ENCODE measurements around the gene PIM1. TPM values are rescaled to one million over a fixed set of nuclear protein-coding genes. Genes with fewer than 3 reads are reported as not detected.
"Not testable (repeated sequence)": the region's sequence is repeated elsewhere in the genome, so short reads cannot be mapped to it uniquely, and the experiment has no call there.

PIM1 gene
- total RNA-seq (25.7 TPM), polyA plus RNA-seq (55.8 TPM)

DNA sequence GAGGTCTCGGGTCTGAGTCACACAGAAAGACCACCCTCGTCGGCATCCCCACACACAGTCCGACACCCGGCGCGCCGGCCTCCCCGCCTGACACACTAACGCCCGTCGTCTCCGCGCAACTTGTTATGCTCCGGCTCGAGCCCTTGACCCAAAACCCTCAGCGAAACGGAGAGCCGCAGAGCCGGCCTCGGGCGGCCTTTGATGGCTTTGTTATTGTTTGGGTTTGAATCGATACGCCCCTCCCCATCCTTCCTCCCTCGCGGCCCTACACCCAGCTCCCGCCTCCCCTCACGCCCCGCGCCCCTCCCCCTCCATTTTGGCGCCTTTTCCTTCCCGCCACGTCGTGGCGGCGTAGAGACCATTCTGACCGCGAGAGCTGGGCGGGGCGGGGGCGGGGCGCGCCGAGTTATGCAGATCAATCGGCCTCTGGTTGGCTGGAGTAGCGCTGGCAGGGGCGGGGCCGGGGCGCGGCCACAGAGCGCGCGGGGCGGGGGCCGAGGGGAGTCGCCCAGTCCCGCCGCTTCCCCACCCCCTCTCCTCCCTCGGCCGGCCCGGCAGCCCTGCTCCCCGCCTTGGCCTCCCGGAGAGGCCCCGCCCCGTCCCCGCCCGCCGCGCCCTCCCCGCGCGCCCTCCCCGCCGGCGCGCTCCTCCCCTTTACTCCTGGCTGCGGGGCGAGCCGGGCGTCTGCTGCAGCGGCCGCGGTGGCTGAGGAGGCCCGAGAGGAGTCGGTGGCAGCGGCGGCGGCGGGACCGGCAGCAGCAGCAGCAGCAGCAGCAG is at the start of gene PIM1:
Gene PIM1, plus strand, starts transcription at position 657 of the 777 bp plus-strand sequence. CDS start 424 bp downstream, outside the sequence.
- H3K27ac ChIP-seq (ENCODE audit: low read depth) = peak within 1 kb of the TSS; percentile 98

GRCh38 chr6:37121556-37121955 is 48.4 kb upstream of the PIM1 start:
- no peaks in the 10 kb centered on the region for H3K4me1 ChIP-seq (ENCODE audit: insufficient read depth)
- WGBS = 93% methylated on average over 4 of the region's 4 CpGs
- no peaks in the 10 kb centered on the region for H3K36me3 ChIP-seq (ENCODE audit: insufficient read depth)
- no peak overlapping the region for H3K4me3 ChIP-seq (ENCODE audit: low read depth, low read length)
- no peak for DNase-seq (ENCODE audit: extremely low spot score)
- H3K27ac ChIP-seq (ENCODE audit: low read depth) = no peak overlapping the region

More for the DNA sequence above, at the start of gene PIM1:
- peak within 1 kb of the TSS; percentile 98 for H3K4me3 ChIP-seq (ENCODE audit: low read depth, low read length)
- DNase-seq (ENCODE audit: extremely low spot score) = peak; percentile 96
- H3K36me3 ChIP-seq (ENCODE audit: insufficient read depth) = peaks cover 5% of the 10 kb centered on the region
- H3K4me1 ChIP-seq (ENCODE audit: insufficient read depth) = no peaks in the 10 kb centered on the region
- 1% methylated on average over 90 of the region's 90 CpGs for WGBS

DNA sequence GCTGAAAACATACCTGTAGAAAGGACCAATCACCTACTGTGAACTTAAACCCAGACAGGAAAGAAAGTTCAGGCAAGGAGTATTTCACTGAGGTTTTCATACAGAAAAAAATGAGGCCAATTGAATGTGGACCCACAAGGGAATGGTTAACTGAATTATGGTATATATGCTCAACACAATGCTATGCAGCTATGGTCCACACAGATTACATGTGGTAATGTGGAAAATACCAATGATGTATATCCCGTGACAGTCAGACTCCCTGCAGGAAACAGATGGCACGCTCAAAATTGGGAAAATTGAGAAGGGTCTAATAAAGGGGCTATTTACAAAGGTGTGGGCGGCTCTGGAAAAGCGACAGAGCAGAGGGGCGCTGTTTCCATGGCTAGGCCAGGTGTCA is 47.1 kb upstream of the PIM1 start:
- no peak for DNase-seq (ENCODE audit: extremely low spot score)
- no peaks in the 10 kb centered on the region for H3K4me1 ChIP-seq (ENCODE audit: insufficient read depth)
- H3K4me3 ChIP-seq (ENCODE audit: low read depth, low read length) = no peak overlapping the region
- H3K36me3 ChIP-seq (ENCODE audit: insufficient read depth) = no peaks in the 10 kb centered on the region
- 96% methylated on average over 5 of the region's 5 CpGs for WGBS
- H3K27ac ChIP-seq (ENCODE audit: low read depth) = no peak overlapping the region

DNA sequence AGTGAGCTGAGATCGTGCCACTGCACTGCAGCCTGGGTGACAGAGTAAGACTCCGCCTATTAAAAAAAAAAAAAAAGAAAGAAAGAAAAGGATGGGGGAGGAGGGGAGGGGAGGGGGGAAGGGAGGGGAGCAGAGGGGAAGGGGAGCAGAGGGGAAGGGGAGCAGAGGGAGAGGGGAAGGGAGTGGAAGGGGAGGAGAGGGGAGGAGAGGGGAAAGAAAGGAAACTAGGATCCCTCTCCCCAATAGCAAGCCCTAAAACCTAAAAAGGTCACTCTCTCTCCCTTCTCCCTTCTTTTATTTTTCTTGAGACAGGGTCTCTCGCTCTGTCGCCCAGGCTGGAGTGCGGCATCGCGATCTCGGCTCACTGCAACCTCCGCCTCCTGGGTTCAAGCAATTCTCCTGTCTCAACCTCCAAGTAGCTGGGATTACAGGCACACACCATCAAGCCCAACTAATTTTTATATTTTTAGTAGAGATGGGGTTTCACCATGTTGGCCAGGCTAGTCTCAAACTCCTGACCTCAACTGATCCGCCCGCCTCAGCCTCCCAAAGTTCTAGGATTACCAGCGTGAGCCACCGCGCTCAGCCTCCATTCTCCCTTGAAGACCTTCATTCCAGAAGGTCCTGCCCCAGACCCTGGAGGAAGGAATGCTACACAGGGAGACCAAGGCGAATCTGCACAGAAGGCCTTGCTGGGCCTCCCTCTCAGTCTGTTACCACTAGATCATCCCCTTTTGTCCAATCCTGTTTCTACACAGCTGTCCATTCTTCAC is 45.8 kb upstream of the PIM1 start:
- Histone ChIP-seq H3K4me3 (ENCODE audit: low read depth, low read length) (no peak overlapping the region), H3K4me1 (ENCODE audit: insufficient read depth) (no peaks in the 10 kb centered on the region), H3K36me3 (ENCODE audit: insufficient read depth) (no peaks in the 10 kb centered on the region), H3K27ac (ENCODE audit: low read depth) (no peak overlapping the region)
- DNase-seq (ENCODE audit: extremely low spot score) = no peak
- WGBS = 97% methylated on average over 15 of the region's 15 CpGs

DNA sequence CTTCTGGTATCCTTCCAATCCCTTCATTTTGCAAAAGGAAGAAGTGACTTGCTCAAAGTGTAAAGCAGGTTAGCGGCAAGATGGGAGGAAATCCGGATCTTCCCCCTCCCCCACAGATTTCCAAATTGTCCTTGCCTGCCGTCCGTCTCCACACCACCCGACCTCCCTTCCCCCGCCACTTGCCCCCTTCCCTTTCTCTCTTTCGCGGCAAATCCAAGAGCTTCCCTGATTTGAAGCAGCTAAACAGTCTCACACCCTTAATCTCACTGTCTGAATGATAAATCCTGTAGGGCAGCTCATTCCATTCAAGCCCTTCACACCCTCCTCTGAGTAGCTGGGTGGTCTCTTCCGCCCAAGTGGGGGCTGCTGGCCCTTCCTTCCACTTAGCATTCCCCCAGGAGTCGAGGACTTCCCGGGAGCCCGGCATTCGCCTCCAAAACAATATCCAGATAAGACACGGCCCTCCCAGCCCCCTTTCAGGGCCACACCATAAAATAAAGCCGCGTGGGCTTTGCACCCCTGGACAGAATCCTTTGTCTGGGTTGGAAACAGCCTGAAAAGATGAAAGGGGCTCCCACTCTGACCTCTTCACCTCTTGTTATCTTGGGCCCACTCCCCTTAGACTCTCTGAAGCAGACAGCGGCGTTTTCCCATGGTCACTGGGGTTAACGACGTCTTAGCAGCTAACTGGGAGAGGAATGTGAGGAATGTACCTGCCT is 44.0 kb upstream of the PIM1 start:
- 28% methylated on average over 20 of the region's 20 CpGs for WGBS

GRCh38 chr6:37126493-37126958 is 43.4 kb upstream of the PIM1 start:
- H3K4me3 ChIP-seq (ENCODE audit: low read depth, low read length) = no peak overlapping the region
- H3K36me3 ChIP-seq (ENCODE audit: insufficient read depth) = no peaks in the 10 kb centered on the region
- no peaks in the 10 kb centered on the region for H3K4me1 ChIP-seq (ENCODE audit: insufficient read depth)
- no peak for DNase-seq (ENCODE audit: extremely low spot score)
- no peak overlapping the region for H3K27ac ChIP-seq (ENCODE audit: low read depth)
- 60% methylated on average over 6 of the region's 6 CpGs for WGBS

More for the DNA sequence above, 44.0 kb upstream of the PIM1 start:
- H3K4me1 ChIP-seq (ENCODE audit: insufficient read depth) = no peaks in the 10 kb centered on the region
- H3K4me3 ChIP-seq (ENCODE audit: low read depth, low read length) = no peak overlapping the region
- no peak for DNase-seq (ENCODE audit: extremely low spot score)
- no peak overlapping the region for H3K27ac ChIP-seq (ENCODE audit: low read depth)
- H3K36me3 ChIP-seq (ENCODE audit: insufficient read depth) = no peaks in the 10 kb centered on the region

DNA sequence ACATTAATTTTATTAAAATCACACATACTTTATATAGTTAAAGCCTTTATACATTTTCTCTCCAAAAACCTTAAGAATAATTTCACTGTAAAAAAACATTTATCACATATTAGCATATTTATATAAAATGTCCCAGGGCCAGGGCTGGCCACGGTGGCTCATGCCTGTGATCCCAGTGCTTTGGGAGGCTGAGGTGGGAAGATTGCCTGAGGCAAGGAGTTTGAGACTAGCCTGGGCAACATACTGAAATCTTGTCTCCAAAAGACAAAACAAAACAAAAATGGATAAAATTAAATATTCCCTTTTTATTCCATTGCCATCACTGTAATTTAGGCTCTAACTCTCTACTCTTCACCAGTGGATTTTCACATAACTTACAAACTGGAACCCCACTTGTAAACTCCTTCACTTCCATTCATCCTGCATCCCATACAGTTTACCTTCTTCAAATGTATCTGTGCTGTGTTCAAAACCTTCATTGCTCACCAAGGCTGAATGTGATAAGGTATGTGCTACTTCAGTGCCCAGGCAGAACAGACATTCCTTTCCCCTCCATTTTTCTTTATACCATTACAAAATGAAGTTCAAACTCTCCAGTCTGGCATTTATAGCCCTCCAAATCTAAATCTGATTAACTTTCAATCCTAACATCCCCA is 42.9 kb upstream of the PIM1 start:
- WGBS = 81% methylated on average over 1 of the region's 1 CpG
- Histone ChIP-seq H3K36me3 (ENCODE audit: insufficient read depth) (no peaks in the 10 kb centered on the region), H3K4me1 (ENCODE audit: insufficient read depth) (no peaks in the 10 kb centered on the region), H3K4me3 (ENCODE audit: low read depth, low read length) (no peak overlapping the region), H3K27ac (ENCODE audit: low read depth) (no peak overlapping the region)
- no peak for DNase-seq (ENCODE audit: extremely low spot score)

DNA sequence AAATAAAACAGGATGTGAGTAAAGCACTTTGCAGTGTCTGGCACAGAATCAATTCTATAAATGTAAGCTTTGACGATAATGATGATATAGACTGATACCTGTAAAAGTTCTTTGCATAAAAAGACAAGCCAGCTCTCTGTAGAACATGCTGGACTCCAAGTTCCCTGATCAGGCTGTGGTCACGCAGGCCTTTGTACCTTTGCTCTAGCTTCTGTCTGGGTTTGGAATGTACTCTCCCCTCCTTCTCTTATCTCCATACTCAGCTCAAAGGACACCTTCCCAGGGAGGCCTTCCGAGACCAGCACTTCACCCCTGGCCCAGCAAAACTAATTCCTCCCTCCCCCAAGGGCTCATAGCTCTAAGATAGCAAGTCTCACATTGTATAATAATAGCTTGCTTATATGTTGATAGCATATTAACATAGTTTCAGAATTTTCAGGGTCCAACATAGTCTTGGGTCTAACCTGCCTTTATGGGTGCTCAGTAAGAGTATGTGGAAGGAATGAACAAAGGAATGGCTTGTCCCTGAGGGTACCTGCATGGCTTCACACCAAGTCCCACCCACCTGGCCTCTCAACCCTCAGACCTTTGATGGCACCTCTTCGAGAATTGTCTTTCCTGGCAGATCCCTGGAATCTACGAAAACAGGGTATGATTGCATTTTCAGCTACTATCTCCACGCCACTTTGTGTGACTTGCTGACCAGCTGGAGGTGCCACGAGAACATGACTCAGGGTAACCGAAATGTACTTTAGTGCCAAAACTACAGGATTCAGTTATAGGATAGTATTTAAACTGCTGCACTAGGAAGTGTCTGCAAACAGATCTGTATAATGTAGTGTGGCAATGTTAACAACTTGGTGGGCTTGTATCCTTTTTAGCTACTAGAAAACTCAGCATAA is 41.7 kb upstream of the PIM1 start:
- WGBS = 58% methylated on average over 8 of the region's 8 CpGs
- no peak overlapping the region for H3K4me3 ChIP-seq (ENCODE audit: low read depth, low read length)
- no peak for DNase-seq (ENCODE audit: extremely low spot score)
- H3K27ac ChIP-seq (ENCODE audit: low read depth) = peak overlapping the region; percentile 38
- no peaks in the 10 kb centered on the region for H3K4me1 ChIP-seq (ENCODE audit: insufficient read depth)
- no peaks in the 10 kb centered on the region for H3K36me3 ChIP-seq (ENCODE audit: insufficient read depth)

DNA sequence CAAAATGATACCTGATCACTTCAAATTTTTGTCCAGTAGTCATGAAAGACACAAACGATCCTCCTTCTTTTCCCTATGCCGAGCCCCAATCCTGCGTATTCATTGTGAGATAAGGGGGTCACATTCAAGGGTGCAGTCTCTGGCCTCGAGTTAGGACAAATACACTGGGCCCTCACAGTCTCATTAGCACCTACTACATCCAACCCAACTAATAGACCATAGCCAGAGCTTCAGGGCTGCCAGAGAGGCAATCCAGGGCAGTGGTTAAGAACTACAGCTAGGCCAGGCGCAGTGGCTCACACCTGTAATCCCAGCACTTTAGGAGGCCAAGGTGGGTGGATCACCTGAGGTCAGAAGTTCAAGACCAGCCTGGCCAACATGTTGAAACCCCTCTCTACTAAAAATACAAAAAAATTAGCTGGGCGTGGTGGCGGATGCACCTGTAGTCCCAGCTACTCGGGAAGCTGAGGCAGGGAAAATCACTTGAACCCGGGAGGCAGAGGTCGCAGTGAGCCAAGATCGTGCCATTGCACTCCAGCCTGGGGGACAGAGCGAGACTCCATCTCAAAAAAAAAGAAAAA is 41.0 kb upstream of the PIM1 start:
- not testable (repeated sequence) for H3K4me3 ChIP-seq (ENCODE audit: low read depth, low read length); H3K36me3 ChIP-seq (ENCODE audit: insufficient read depth); DNase-seq (ENCODE audit: extremely low spot score); H3K4me1 ChIP-seq (ENCODE audit: insufficient read depth)
- peak overlapping the region; percentile 38 for H3K27ac ChIP-seq (ENCODE audit: low read depth)
- 87% methylated on average over 12 of the region's 12 CpGs for WGBS

DNA sequence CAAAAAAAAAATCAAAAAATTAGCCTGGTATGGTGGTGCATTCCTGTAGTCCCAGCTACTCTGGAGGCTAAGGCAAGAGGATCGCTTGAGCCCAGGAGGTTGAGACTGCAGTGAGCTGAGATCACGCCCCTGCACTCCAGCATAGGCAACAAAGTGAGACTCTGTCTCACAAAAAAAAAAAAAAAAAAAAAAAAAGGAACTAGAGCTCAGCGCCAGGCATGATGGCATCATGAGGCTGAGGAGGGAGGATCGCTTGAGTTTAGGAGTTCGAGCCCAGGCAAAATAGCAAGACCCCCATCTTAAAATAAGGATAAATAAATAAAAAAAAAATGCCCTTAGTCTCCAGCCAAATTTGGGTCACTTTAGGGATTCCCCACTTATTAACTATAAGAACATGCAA is 40.4 kb upstream of the PIM1 start:
- Histone ChIP-seq H3K27ac (ENCODE audit: low read depth) (no peak overlapping the region), H3K4me1 (ENCODE audit: insufficient read depth) (no peaks in the 10 kb centered on the region), H3K4me3 (ENCODE audit: low read depth, low read length) (no peak overlapping the region), H3K36me3 (ENCODE audit: insufficient read depth) (no peaks in the 10 kb centered on the region)
- 95% methylated on average over 5 of the region's 5 CpGs for WGBS
- no peak for DNase-seq (ENCODE audit: extremely low spot score)

GRCh38 chr6:37130704-37131103 is 39.2 kb upstream of the PIM1 start:
- H3K4me3 ChIP-seq (ENCODE audit: low read depth, low read length) = no peak overlapping the region
- WGBS = 35% methylated on average over 3 of the region's 3 CpGs
- no peaks in the 10 kb centered on the region for H3K4me1 ChIP-seq (ENCODE audit: insufficient read depth)
- no peak for DNase-seq (ENCODE audit: extremely low spot score)
- H3K36me3 ChIP-seq (ENCODE audit: insufficient read depth) = no peaks in the 10 kb centered on the region
- peak overlapping the region; percentile 74 for H3K27ac ChIP-seq (ENCODE audit: low read depth)
